Transverse colon (tissue), 4 donors: ENCODE data around the gene CMAS. TPM values are rescaled to one million over a fixed set of nuclear protein-coding genes. Genes with fewer than 3 reads are reported as not detected.
A peak's percentile ranks its signal among the peaks of the same experiment; 100 is the strongest.
"Not testable (repeated sequence)": the region's sequence is repeated elsewhere in the genome, so short reads cannot be mapped to it uniquely, and the experiment has no call there.

Experiments
- DNase-seq: peaks from one replicate; pipeline ENCODE4 v3.0.0-alpha.2; 2019
- H3K27ac ChIP-seq, 4 donors: fragments of 200-600 bp; sonication (generic); 2 replicates each; pipeline ENCODE4 v1.5.1; 2016 to 2018; ENCODE audit warnings: inconsistent platforms in 4 of 4
- H3K27me3 ChIP-seq: fragments of 200-600 bp; sonication (generic); 2 replicates; pipeline ENCODE4 v1.5.1; 2017; ENCODE audit warnings: inconsistent platforms
- H3K36me3 ChIP-seq, 4 donors: fragments of 200-600 bp; sonication (generic); 2 replicates each; pipeline ENCODE4 v1.5.1; 2017 to 2019; ENCODE audit warnings: inconsistent platforms in 4 of 4
- H3K4me1 ChIP-seq, 4 donors: fragments of 200-600 bp; sonication (generic); 2 replicates each; pipeline ENCODE4 v1.5.1; 2017 to 2020; ENCODE audit warnings: inconsistent platforms in 4 of 4
- H3K4me3 ChIP-seq, 4 donors: fragments of 200-600 bp; sonication (generic); 1 replicate in 1 of 4; 2 replicates in 3 of 4; pipeline versions ENCODE4 v1.5.1 to v1.6.1; 2017 to 2019; ENCODE audit warnings: inconsistent platforms in 4 of 4
- H3K9me3 ChIP-seq, 2 donors: fragments of 200-600 bp; sonication (generic); 2 replicates each; pipeline ENCODE4 v1.5.1; 2017 to 2019; ENCODE audit warnings: inconsistent platforms in 2 of 2
- EP300 ChIP-seq: sonication (generic); formaldehyde crosslinking; IDR thresholded peaks from one replicate; pipeline ENCODE4 v1.6.1; 2017; ENCODE audit warnings: antibody characterized with exemption, low read depth
- POLR2A ChIP-seq: fragments of 450-650 bp; IDR thresholded peaks from one replicate; pipeline ENCODE4 v1.6.1; 2016; ENCODE audit warnings: antibody characterized with exemption, mild to moderate bottlenecking, moderate library complexity
- POLR2AphosphoS5 ChIP-seq, 3 donors: sonication (generic); formaldehyde crosslinking; IDR thresholded peaks; one replicate each; pipeline ENCODE4 v1.6.1; 2016; ENCODE audit warnings: antibody characterized with exemption in 3 of 3
- WGBS, 2 donors: methylation state at CpG; one replicate each; pipeline ENCODE4 v1.1.5; 2018; ENCODE audit warnings: low coverage in 1 of 2; 5-methylcytosine and 5-hydroxymethylcytosine counted together
- in situ Hi-C, 4 donors: fragments of 200-750 bp; cut with MboI; loops; one replicate each; pipeline versions ENCODE4 v1.15.0 to v1.15.1; 2017; ENCODE audit warnings: low sequenced_read_pairs in 3 of 4, low pct_ligation_motif_present in 1 of 4, low pct_unique_long_range_greater_than_20kb in 1 of 4
- intact Hi-C: fragments of 100-400 bp; cut with DNase I; formaldehyde crosslinking; loops from one replicate; pipeline ENCODE4 v1.15.1; 2023; ENCODE audit warnings: low total_unique reads
- total RNA-seq, 4 donors: library from RNA; depleted of rRNA; stranded (reverse); fragments of >200 nt; gene quantifications; one replicate each; pipeline ENCODE4 v1.1.0, GENCODE V29; 2016
- TF ChIP-seq, protein P1 (sequence below), 5 experiments: fragments of 200-600 bp in 3 of 5; fragments of 450-650 bp in 2 of 5; sonication (generic) in 3 of 5; IDR thresholded peaks; 1 replicate in 2 of 5; 2 replicates in 3 of 5; pipeline ENCODE4 v1.5.1; 2016 to 2017; ENCODE audit warnings: antibody characterized with exemption in 5 of 5, inconsistent platforms in 3 of 5, mild to moderate bottlenecking in 2 of 5, moderate library complexity in 1 of 5

The CMAS gene
- 10 to 100 TPM; 12.3 to 92.6 (median 69.0) TPM for total RNA-seq

DNA sequence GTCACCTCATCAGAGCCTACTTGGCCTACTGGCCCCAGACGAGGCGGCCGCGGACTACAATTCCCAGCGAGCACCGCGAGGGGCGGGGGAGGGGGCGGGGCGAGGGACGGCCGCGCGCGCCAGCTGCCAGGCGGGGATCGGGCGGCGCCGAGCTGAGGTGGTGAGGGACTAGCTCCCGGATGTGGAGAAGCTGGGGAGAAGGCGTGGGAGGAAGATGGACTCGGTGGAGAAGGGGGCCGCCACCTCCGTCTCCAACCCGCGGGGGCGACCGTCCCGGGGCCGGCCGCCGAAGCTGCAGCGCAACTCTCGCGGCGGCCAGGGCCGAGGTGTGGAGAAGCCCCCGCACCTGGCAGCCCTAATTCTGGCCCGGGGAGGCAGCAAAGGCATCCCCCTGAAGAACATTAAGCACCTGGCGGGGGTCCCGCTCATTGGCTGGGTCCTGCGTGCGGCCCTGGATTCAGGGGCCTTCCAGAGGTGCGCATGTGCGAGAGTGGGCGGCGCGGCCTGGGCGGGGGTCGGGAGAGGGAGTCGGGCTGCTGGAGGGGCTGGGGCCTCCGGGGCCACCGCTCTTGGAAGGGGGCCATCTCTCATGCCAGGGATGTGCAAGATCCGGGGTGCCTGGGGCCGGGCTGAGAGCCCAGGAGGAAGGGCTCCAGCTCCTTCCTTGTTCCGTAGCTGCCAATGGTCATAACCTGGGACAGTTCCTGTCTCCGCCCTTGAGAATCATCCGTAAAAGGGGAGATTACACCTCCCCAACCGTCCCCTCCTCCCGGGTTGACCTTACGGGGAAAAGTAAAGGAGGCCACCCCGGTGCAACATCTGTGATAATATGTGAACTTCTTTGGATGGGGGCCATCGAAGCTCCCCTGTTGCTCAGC lies at the start of gene CMAS:
Gene CMAS (plus strand): TSS at position 129 of the 878 bp plus-strand sequence. CDS start 86 bp downstream, at position 215.
- H3K36me3 ChIP-seq = no peaks in the 10 kb centered on the region
- peak within 1 kb of the TSS; percentile 93 to 99 (median 98) for H3K4me3 ChIP-seq
- peak; percentile 89 for DNase-seq
- H3K27ac ChIP-seq = peak within 1 kb of the TSS; percentile 94 to 99 (median 97)
- in situ Hi-C loops = loop anchor here in 1 of 4 donors (10.0 kb wide), 1 partner anchor 542 kb away; the partner anchor contains the start of genes GOLT1B and RECQL
- peaks cover 4 to 74% (median 50%) of the 10 kb centered on the region in 4 donors for H3K4me1 ChIP-seq
- no peaks in the 10 kb centered on the region for H3K9me3 ChIP-seq
- 0% methylated on average over 1 to 64 of the region's 64 CpGs for WGBS, 2 donors
- intact Hi-C loops = loop anchor here (5.0 kb wide), 1 partner anchor 466 kb away; no protein-coding TSS in a partner anchor
- H3K27me3 ChIP-seq = no peaks in the 10 kb centered on the region
- TF ChIP-seq, protein P1, sequence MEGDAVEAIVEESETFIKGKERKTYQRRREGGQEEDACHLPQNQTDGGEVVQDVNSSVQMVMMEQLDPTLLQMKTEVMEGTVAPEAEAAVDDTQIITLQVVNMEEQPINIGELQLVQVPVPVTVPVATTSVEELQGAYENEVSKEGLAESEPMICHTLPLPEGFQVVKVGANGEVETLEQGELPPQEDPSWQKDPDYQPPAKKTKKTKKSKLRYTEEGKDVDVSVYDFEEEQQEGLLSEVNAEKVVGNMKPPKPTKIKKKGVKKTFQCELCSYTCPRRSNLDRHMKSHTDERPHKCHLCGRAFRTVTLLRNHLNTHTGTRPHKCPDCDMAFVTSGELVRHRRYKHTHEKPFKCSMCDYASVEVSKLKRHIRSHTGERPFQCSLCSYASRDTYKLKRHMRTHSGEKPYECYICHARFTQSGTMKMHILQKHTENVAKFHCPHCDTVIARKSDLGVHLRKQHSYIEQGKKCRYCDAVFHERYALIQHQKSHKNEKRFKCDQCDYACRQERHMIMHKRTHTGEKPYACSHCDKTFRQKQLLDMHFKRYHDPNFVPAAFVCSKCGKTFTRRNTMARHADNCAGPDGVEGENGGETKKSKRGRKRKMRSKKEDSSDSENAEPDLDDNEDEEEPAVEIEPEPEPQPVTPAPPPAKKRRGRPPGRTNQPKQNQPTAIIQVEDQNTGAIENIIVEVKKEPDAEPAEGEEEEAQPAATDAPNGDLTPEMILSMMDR (IDR thresholded peaks at IDR 0.05) = peak in 1 of 5 experiments; percentile 14
- TF ChIP-seq EP300 = no peak
- peak; percentile 90 for TF ChIP-seq POLR2A
- peak; percentile 75 to 95 (median 92) for TF ChIP-seq POLR2AphosphoS5 (IDR thresholded peaks at IDR 0.05)

GRCh38 chr12:21998295-21998694 lies 47.7 kb upstream of the CMAS start:
- Histone ChIP-seq H3K27ac (no peak overlapping the region), H3K4me3 (no peak overlapping the region), H3K9me3 (no peaks in the 10 kb centered on the region), H3K27me3 (no peaks in the 10 kb centered on the region), H3K36me3 (no peaks in the 10 kb centered on the region), H3K4me1 (no peaks in the 10 kb centered on the region)
- intact Hi-C loops = no loop called here
- in situ Hi-C loops = loop anchor here in 1 of 4 donors (10.0 kb wide), 1 partner anchor 303 kb away; no protein-coding TSS in a partner anchor
- DNase-seq = no peak
- TF ChIP-seq EP300 = no peak
- TF ChIP-seq POLR2A = no peak
- TF ChIP-seq, protein P1 (IDR thresholded peaks at IDR 0.05) = no peak
- no peak for TF ChIP-seq POLR2AphosphoS5 (IDR thresholded peaks at IDR 0.05)
- WGBS, 2 donors = 51 to 61% methylated on average over 2 of the region's 2 CpGs

- Histone ChIP-seq H3K4me1 (no peaks in the 10 kb centered on the region), H3K27me3 (no peaks in the 10 kb centered on the region), H3K27ac (no peak overlapping the region), H3K36me3 (no peaks in the 10 kb centered on the region), H3K9me3 (no peaks in the 10 kb centered on the region), H3K4me3 (no peak overlapping the region)
- WGBS, 2 donors = 93 to 100% methylated on average over 1 of the region's 1 CpG
- no peak for TF ChIP-seq EP300
- TF ChIP-seq POLR2AphosphoS5 (IDR thresholded peaks at IDR 0.05) = no peak
- TF ChIP-seq POLR2A = no peak
- TF ChIP-seq, protein P1 (IDR thresholded peaks at IDR 0.05) = no peak
- DNase-seq = no peak
- intact Hi-C loops = no loop called here
- in situ Hi-C loops = loop anchor here in 1 of 4 donors (10.0 kb wide), 1 partner anchor 304 kb away; no protein-coding TSS in a partner anchor
Measured at GRCh38 chr12:21998782-21999181, 47.2 kb upstream of the CMAS start.

GRCh38 chr12:22002430-22002829 lies 43.6 kb upstream of the CMAS start:
- WGBS, 2 donors = 90 to 96% methylated on average over 3 of the region's 3 CpGs
- DNase-seq = no peak
- H3K9me3 ChIP-seq = no peaks in the 10 kb centered on the region
- H3K4me1 ChIP-seq = no peaks in the 10 kb centered on the region
- H3K4me3 ChIP-seq = no peak overlapping the region
- in situ Hi-C loops (loop anchor here in 1 of 4 donors (10.0 kb wide), 1 partner anchor 308 kb away; no protein-coding TSS in a partner anchor), intact Hi-C loops (no loop called here)
- no peaks in the 10 kb centered on the region for H3K27me3 ChIP-seq
- H3K27ac ChIP-seq = no peak overlapping the region
- H3K36me3 ChIP-seq = no peaks in the 10 kb centered on the region
- TF ChIP-seq POLR2A (no peak), POLR2AphosphoS5 (IDR thresholded peaks at IDR 0.05) (no peak), EP300 (no peak)
- TF ChIP-seq, protein P1 (IDR thresholded peaks at IDR 0.05) = no peak

- H3K4me3 ChIP-seq, intact Hi-C loops, H3K4me1 ChIP-seq, DNase-seq, H3K27me3 ChIP-seq, H3K9me3 ChIP-seq, H3K27ac ChIP-seq, H3K36me3 ChIP-seq: not testable (repeated sequence)
- in situ Hi-C loops = loop anchor here in 1 of 4 donors (10.0 kb wide), 1 partner anchor 313 kb away; no protein-coding TSS in a partner anchor
- 50 to 61% methylated on average over 2 of the region's 2 CpGs for WGBS, 2 donors
Measured at GRCh38 chr12:22007794-22008193, 38.2 kb upstream of the CMAS start.
